HG03159 (cell line): ENCODE results near the gene ELOVL1.

Experiments used
- ATAC-seq: cut with Tn5 transposase; IDR thresholded peaks from one replicate; pipeline ENCODE4 v1.9.1; 2021; ENCODE audit warnings: mild to moderate bottlenecking, moderate library complexity; ENCODE audit not compliant: unreplicated experiment

The ELOVL1 gene

GRCh38 chr1:43358121-43358745 is 9.6 kb downstream of the ELOVL1 start:
- peak; percentile 2 for ATAC-seq

GRCh38 chr1:43357251-43357650 is 10.6 kb downstream of the ELOVL1 start:
- no peak for ATAC-seq

- ATAC-seq = no peak
Measured at GRCh38 chr1:43354936-43355335, 12.9 kb downstream of the ELOVL1 start.

GRCh38 chr1:43354471-43354870 is 13.3 kb downstream of the ELOVL1 start:
- ATAC-seq = no peak

GRCh38 chr1:43352881-43353280 is 14.9 kb downstream of the ELOVL1 start:
- no peak for ATAC-seq

GRCh38 chr1:43352351-43352705 is 15.5 kb downstream of the ELOVL1 start:
- no peak for ATAC-seq

GRCh38 chr1:43351421-43352350 is 16.1 kb downstream of the ELOVL1 start:
- no peak for ATAC-seq

- ATAC-seq = no peak
Measured at GRCh38 chr1:43350976-43351375, 16.8 kb downstream of the ELOVL1 start.

GRCh38 chr1:43349594-43350306 is 18.1 kb downstream of the ELOVL1 start:
- ATAC-seq = no peak

- ATAC-seq = peak; percentile 72
Measured at GRCh38 chr1:43348809-43349593, 18.8 kb downstream of the ELOVL1 start.

- ATAC-seq = no peak
Measured at GRCh38 chr1:43348343-43348808, 19.4 kb downstream of the ELOVL1 start.

- ATAC-seq = no peak
Measured at GRCh38 chr1:43346636-43347035, 21.2 kb downstream of the ELOVL1 start.

- ATAC-seq = no peak
Measured at GRCh38 chr1:43345120-43345519, 22.7 kb downstream of the ELOVL1 start.

GRCh38 chr1:43344267-43344850 is 23.5 kb downstream of the ELOVL1 start:
- ATAC-seq = no peak

GRCh38 chr1:43340559-43340958 is 27.3 kb downstream of the ELOVL1 start:
- no peak for ATAC-seq

- ATAC-seq = no peak
Measured at GRCh38 chr1:43339584-43340232, 28.1 kb downstream of the ELOVL1 start.

GRCh38 chr1:43338001-43338400 is 29.8 kb downstream of the ELOVL1 start:
- no peak for ATAC-seq

- ATAC-seq = no peak
Measured at GRCh38 chr1:43337588-43337987, 30.2 kb downstream of the ELOVL1 start, which contains the start of gene MPL. Gene MPL, plus strand, starts transcription at chr1:43337818. Its CDS starts 31 bp downstream, at chr1:43337849.

- no peak for ATAC-seq
Measured at GRCh38 chr1:43334453-43335205, 33.2 kb downstream of the ELOVL1 start.
